LHCN-M2 (cell line): ENCODE results near the gene SLC45A1. TPM values are rescaled to one million over a fixed set of nuclear protein-coding genes. Genes with fewer than 3 reads are reported as not detected.

Experiments
- DNase-seq: peaks from one replicate; pipeline ENCODE4 v3.0.0-alpha.2; 2012; ENCODE audit warnings: low read depth
- total RNA-seq: library from RNA; depleted of rRNA; stranded (reverse); fragments of >200 nt; gene quantifications from 2 replicates; pipeline ENCODE4 v1.2.3, GENCODE V29; 2014

The SLC45A1 gene
- total RNA-seq, 1 experiment from 2014 or later: 4.2 TPM

DNA sequence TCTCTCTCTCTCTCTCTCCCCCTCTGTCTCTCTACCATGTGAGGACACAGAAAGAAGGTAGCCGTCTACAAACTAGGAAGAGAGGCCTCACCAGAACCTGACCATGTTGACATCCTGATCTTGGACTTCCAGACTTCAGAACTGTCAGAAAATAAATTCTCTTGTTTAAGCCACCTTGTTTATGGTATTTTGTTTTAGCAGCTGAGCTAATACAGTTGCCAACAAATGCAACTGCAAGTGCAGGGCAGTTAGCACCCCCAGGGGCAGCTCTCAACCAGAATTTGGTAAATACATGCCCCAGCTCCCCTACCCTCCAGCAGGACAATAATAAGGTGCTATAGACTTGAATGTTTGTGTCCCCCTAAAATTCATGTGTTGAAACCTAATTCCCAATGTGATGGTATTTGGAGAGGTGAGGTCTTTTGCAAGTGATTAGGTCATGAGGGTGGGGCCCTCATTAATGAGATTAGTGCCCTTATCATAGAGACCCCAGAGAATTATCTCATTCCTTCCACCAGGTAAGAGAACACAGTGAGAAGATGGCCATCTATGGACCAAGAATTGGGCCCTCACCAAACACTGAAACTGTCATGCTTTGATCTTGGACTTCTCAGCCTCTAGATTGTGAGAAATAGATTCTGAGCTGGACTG is 6.7 kb upstream of the SLC45A1 start:
- DNase-seq: no peak

DNA sequence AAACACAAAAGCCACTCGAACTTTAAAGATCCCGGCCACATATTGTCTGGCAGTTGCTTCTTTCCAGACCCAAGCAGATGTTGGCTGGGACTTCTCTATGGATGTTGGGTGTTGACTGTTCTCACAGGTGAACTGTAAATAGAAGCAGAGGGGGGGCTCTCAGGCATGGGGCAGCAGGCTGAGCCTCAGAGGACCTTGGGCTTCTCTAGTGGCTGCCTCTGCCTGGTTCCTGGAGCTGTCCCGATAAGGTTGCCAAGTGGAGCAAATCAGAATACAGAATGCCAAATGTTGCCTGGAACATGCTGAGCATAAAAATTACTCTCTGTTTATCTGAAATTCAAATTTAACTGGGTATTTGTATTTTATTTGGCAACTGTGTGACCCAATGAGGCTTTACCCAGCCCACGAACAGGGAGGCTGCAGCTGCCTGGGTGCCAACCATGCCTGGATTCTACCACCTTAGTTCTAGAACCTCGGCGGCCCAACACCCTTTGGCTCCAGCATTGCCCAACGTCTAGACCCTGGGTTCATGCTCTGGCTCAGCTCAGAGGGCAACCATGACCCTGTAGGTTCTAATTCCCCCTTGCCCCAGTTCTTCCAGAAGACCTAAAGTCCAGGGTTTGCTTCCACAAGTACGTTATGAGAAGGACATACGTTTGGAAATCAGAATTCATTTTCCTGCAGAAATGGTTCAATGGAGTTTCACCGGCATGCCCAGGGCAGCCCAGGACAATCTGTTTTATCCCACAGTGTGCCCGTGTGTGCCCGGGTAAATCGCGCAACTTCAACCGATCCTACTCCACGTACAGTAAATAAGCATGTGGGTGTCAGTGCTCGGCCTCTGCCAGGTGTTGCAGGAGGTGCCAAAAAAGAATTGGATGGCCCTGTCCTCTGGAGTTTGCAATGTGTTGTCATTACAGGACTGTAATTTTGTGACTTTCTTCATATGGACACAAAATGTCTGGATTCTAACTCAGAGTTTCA is 5.4 kb upstream of the SLC45A1 start:
- no peak for DNase-seq

DNA sequence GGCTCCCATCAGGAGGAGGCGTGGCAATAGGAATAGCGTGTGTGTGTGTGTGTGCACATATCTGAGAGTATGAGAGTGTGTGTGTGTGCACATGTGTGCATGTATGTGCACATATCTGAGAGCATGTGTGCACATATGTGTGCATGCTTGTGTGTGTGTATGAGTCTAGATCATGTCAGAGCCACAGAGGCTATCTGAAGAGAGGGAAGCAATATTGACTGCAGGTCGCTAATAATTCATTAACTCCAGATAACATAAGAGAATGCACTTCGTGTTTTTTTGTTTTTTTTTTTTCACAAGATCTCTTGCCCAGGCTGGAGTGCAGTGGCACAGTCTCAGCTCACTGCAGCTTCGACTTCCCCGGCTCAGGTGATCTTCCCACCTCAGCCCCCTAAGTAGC is 4.7 kb upstream of the SLC45A1 start:
- no peak for DNase-seq

DNA sequence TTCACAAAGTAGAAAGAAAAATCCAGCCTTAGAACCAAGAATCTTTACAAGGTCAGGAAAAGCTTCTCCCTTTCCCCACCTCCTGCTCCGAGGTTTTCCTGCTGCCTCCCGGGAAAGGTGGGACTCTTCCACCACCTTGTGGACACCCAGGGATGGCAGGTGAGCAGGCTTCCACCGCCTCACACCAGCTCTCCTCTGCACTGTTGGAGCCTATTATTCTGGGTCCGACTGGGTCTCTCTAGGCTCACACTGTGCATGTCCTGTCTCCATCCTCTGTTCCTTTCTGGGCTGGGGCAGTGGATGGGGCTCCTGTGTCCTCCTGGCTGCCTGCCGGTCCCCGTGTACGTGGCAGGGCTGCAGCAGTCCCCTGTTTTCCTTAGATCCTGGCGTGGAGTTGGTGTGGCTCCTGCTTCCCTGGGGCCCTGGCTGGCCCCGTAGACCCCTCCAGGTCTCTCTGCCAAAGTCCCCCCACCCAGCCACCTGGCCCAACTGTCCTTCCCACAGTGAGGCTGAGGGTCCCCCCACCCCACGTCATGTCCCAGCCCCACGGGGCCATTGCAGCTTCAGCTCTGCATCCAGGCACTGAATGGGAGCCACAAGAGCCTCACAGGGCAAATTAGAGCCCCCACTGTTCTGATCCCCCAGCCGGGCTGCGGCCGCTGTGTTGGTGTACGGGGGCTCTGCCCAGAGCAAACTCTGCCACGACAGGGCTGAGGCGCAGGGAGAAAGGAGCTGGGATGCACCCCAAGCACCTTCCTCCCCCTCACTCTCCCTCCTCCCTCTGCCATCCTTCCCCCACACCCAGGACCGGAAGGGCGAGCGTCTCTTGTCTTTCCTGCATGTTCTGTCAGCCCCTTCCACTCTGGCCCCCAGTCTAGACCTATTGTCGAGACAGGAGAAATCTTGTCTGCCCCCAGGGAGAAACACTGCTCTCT is 3.3 kb upstream of the SLC45A1 start:
- peak; percentile 71 for DNase-seq

DNA sequence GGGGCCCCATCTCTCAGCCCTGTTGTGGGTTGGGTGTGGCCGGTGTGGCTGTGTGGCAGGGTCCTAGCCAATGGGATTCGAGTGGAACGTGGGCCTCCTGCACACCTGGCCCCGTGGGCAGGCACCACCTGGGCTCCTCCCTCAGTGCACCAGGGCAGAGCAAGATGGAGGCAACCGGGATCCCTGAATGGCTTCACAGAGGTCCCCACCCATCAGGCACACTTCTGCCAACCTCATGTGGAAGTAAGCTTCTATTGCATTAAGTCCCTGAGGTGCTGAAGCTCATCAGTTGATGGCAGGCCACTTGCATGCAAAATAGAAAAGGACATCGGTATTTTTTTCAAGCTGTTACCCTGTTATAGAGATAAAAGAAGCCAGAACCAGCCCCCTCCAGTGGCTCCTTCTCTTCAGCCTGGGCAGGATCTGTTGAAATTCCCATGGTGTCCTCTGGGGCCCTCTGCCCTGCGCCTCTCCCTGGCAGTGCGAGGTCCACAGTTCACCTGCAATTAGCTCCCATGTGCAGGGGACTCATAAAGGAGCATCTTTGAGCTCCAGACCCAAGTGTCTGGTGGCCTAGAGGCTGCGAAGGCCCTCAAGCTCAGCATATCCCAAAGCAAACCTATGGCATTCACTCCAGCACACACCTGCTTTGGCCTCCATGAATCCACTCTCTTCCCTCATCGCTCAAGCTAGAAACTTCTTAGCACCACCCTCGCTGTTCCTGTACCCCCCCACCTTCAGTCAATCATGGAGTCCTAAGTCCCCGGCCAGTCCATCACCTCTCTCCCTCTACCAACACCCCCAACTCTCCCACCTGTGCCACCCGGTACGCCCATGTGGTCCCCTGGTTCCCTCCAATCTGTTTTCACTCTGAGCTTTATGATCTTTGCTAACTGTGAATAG is 2.1 kb upstream of the SLC45A1 start:
- peak; percentile 14 for DNase-seq

GRCh38 chr1:8318436-8318835 is 522 bp downstream of the SLC45A1 start:
- DNase-seq: no peak

DNA sequence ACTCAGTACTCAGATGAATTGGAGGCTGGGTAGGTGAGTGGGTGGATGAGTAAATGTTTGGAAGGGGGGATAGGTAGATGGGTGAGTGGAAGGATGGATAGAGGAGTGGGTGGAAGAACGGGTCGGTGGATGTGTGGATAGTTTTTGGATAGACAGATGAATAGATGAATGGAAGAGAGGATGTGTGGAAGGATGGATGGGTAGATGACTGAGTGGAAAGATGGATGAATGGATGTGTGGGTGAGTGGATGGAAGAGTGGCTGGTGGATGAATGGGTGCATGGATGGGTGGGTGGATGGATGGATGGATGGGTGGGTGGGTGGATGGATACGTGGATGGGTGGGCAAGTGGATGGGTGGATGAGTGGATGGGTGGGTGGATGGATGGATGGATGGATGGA is 3.7 kb downstream of the SLC45A1 start:
- no peak for DNase-seq

DNA sequence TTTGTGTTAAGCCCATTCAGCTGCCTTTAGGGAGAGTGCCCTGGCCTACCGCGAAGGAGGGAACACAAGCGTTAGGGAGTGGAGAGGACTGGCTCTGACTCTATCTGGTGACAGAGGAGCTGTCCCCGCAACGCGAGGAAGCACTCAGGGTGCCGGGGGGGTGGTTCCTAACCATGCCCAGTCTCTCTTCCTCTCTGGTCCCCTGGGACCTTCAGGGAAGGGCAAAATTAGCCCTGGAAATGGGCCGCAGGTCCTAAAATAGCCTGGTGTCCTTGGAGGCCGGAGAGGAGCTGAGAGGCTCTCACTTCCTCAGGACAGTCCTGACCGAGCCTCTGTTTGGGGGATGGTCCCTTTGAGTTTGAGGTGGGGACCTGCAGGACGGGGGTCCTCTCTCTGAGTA is 5.8 kb downstream of the SLC45A1 start:
- no peak for DNase-seq

DNA sequence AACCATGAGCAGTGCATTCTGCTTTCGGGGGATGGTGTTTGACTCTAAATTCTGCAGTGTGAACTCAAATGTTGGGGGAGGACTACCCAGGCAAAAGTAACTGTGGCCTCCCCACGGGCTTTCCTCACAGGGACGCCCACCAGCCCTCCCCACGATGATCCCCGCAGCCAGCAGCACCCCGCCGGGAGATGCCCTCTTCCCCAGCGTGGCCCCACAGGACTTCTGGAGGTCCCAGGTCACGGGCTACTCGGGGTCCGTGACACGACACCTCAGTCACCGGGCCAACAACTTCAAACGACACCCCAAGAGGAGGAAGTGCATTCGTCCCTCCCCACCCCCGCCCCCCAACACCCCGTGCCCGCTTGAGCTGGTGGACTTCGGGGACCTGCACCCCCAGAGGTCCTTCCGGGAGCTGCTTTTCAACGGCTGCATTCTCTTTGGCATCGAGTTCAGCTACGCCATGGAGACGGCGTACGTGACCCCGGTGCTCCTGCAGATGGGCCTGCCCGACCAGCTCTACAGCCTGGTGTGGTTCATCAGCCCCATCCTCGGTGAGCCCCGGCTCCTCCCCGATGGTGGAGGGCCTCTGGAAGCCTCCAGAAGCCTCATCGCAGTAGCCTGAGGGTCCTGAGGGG is 6.4 kb downstream of the SLC45A1 start:
- no peak for DNase-seq

DNA sequence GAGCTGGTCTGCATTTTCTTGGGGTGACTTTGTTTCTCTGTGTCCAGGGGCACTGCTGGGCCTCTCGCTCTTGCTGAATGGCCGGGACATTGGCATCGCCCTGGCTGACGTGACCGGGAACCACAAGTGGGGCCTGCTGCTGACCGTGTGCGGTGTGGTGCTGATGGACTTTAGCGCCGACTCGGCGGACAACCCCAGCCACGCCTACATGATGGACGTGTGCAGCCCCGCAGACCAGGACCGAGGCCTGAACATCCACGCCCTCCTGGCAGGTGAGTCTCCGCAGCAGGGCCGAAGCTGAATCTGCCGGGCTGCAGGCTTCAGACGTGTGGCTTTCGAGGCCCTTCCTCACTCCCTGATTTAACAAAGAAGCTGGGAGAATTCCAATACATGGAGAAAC is 7.9 kb downstream of the SLC45A1 start:
- no peak for DNase-seq

- no peak for DNase-seq
These were observed 8.4 kb downstream of the SLC45A1 start for GRCh38 chr1:8326265-8326664.

DNA sequence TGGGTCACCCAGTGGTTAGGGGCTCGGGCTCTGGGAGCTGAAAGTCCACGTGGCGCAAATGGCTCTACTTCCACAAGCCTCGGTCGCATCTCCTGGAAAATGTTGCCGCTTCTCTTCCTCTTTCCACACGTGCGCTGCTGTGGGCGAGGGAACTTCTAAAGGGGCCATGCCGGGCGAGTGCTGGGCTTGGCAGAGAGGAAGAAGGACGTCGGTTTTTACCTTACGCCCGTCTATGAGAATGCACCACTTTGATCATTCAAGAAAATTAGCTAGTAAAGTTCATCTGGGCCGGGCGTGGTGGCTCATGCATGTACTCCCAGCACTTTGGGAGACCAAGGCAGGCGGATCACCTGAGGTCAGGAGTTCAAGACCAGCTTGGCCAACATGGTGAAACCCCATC is 10.4 kb downstream of the SLC45A1 start:
- DNase-seq: no peak

GRCh38 chr1:8329439-8329838 is 11.5 kb downstream of the SLC45A1 start:
- DNase-seq: no peak

DNA sequence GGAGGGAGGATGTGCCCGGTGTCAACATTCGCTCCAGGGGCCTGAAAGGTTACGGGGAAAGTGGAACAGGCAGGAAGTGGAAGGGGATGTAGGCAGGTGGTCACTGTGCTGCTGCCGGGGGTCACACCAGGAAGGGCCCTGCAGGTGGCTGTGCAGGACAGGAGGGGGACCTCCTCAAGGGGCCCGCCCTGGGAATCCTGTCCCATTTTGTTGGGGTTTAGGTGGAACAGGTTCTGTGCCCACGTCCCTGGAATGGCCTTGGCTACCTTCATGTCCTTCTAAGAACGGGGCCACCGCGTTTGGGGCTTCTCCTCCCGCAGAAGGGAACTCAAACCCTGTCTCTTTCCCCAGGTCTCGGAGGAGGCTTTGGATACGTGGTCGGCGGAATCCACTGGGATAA is 11.9 kb downstream of the SLC45A1 start:
- DNase-seq: no peak

- DNase-seq: no peak
These were observed 12.6 kb downstream of the SLC45A1 start for GRCh38 chr1:8330271-8331125.

DNA sequence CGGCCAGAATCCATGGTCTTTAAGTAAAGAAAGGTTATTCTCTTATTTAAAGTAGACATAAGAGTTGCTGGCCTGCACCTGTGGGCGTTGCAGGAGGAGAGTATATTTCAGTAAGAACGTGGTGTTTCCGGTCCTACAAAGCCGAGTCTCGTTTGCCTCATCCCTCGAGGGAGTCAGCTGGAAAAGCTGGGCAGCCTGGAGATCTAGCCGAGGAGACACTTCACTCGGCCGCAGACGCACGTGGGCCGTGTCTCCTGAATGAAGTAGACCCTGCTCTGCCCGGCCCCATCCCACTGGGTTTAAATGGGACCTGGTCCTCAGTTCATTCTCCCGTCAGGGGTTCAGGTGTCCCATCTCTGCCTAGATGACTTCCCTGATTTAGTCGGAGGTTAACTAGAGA is 14.9 kb downstream of the SLC45A1 start:
- DNase-seq: no peak

- DNase-seq: no peak
These were observed 15.5 kb downstream of the SLC45A1 start for GRCh38 chr1:8333246-8333987.

- DNase-seq: no peak
These were observed 16.4 kb downstream of the SLC45A1 start for GRCh38 chr1:8334106-8334851.
